Hepatocyte (in vitro differentiated cells): Measurements from ENCODE around the gene SRP68. TPM values are rescaled to one million over a fixed set of nuclear protein-coding genes. Genes with fewer than 3 reads are reported as not detected.

Experiments used
- DNase-seq: peaks from one replicate; pipeline ENCODE4 v3.0.0-alpha.2; 2016; ENCODE audit warnings: low spot score
- H2AFZ ChIP-seq: fragments of 200-600 bp; sonication (generic); 2 replicates; pipeline ENCODE4 v1.6.0; 2016; ENCODE audit warnings: antibody characterized with exemption, mild to moderate bottlenecking
- H3K27ac ChIP-seq: fragments of 200-600 bp; sonication (generic); 2 replicates; pipeline ENCODE4 v1.5.1; 2016; ENCODE audit warnings: mild to moderate bottlenecking
- H3K27me3 ChIP-seq: fragments of 200-600 bp; sonication (generic); 2 replicates; pipeline ENCODE4 v1.6.1; 2016
- H3K36me3 ChIP-seq: fragments of 200-600 bp; sonication (generic); replicated peaks from 2 replicates; pipeline ENCODE4 v1.5.1; 2016; ENCODE audit warnings: low read depth; ENCODE audit not compliant: insufficient read depth
- H3K4me1 ChIP-seq: fragments of 200-600 bp; sonication (generic); 2 replicates; pipeline ENCODE4 v1.5.1; 2016; ENCODE audit warnings: mild to moderate bottlenecking, moderate library complexity; ENCODE audit not compliant: insufficient read depth
- H3K4me2 ChIP-seq: fragments of 200-600 bp; sonication (generic); 2 replicates; pipeline ENCODE4 v1.6.0; 2016
- H3K4me3 ChIP-seq: fragments of 200-600 bp; sonication (generic); 2 replicates; pipeline ENCODE4 v1.5.1; 2016; ENCODE audit warnings: mild to moderate bottlenecking
- H3K79me2 ChIP-seq: fragments of 200-600 bp; sonication (generic); 2 replicates; pipeline ENCODE4 v1.6.0; 2017; ENCODE audit warnings: mild to moderate bottlenecking
- H3K9me2 ChIP-seq: fragments of 200-600 bp; sonication (generic); replicated peaks from 2 replicates; pipeline ENCODE4 v1.6.0; 2017; ENCODE audit warnings: mild to moderate bottlenecking; ENCODE audit not compliant: insufficient read depth
- H3K9me3 ChIP-seq: fragments of 200-600 bp; sonication (generic); 2 replicates; pipeline ENCODE4 v1.5.1; 2016; ENCODE audit warnings: low read depth, mild to moderate bottlenecking
- H4K20me1 ChIP-seq: fragments of 200-600 bp; sonication (generic); 2 replicates; pipeline ENCODE4 v1.6.0; 2016; ENCODE audit warnings: mild to moderate bottlenecking; ENCODE audit not compliant: insufficient read depth, poor library complexity, severe bottlenecking
- CTCF ChIP-seq: fragments of 200-600 bp; sonication (generic); IDR thresholded peaks from 2 replicates; pipeline ENCODE4 v1.5.1; 2016; ENCODE audit warnings: antibody characterized with exemption, mild to moderate bottlenecking; ENCODE audit not compliant: poor library complexity
- EZH2 ChIP-seq: fragments of 200-600 bp; sonication (generic); IDR thresholded peaks from 2 replicates; pipeline ENCODE4 v1.6.1; 2016; ENCODE audit warnings: antibody characterized with exemption, mild to moderate bottlenecking, borderline replicate concordance
- EZH2phosphoT487 ChIP-seq: fragments of 200-600 bp; sonication (generic); IDR thresholded peaks from one replicate; pipeline ENCODE4 v1.6.1; 2018; ENCODE audit warnings: antibody characterized with exemption, mild to moderate bottlenecking, low read depth, moderate library complexity; ENCODE audit not compliant: unreplicated experiment, severe bottlenecking
- WGBS: methylation state at CpG from one replicate; pipeline ENCODE4 v1.1.6; 2016; ENCODE audit warnings: low lambda C conversion rate; ENCODE audit errors: missing lambda C conversion rate; 5-methylcytosine and 5-hydroxymethylcytosine counted together
- polyA plus RNA-seq: library from polyadenylated mRNA; unstranded; fragments of >200 nt; fragmentation: Nextera tagmentation; extraction: Ambion mirVana; gene quantifications from 2 replicates; pipeline ENCODE4 v1.2.1, GENCODE V29; 2016
- total RNA-seq: library from RNA; depleted of rRNA; stranded (reverse); fragments of >200 nt; gene quantifications from 2 replicates; pipeline ENCODE4 v1.2.3, GENCODE V29; 2014

Gene SRP68
- total and polyA plus RNA-seq, 2 experiments from 2014 or later, result 41.2 to 70.1 TPM

- Histone ChIP-seq H3K9me3 (no peaks in the 10 kb centered on the region), H3K27me3 (no peaks in the 10 kb centered on the region), H3K36me3 (no peaks in the 10 kb centered on the region), H3K4me1 (no peaks in the 10 kb centered on the region), H3K4me3 (no peak overlapping the region), H4K20me1 (no peaks in the 10 kb centered on the region), H3K79me2 (no peaks in the 10 kb centered on the region), H3K4me2 (no peak overlapping the region), H3K9me2 (no peaks in the 10 kb centered on the region), H3K27ac (no peak overlapping the region), H2AFZ (no peak overlapping the region)
- 95% methylated on average over 21 of the region's 25 CpGs for WGBS
- TF ChIP-seq EZH2, result no peak
- no peak for TF ChIP-seq CTCF
- no peak for TF ChIP-seq EZH2phosphoT487
- DNase-seq, result no peak
These were observed 16.7 kb upstream of the SRP68 start for GRCh38 chr17:76088868-76089576.

GRCh38 chr17:76088041-76088867 is 15.9 kb upstream of the SRP68 start:
- no peak overlapping the region for H2AFZ ChIP-seq
- H3K36me3 ChIP-seq, result no peaks in the 10 kb centered on the region
- no peak overlapping the region for H3K27ac ChIP-seq
- no peaks in the 10 kb centered on the region for H3K27me3 ChIP-seq
- TF ChIP-seq EZH2 (no peak), EZH2phosphoT487 (no peak), CTCF (no peak)
- WGBS, result 93% methylated on average over 24 of the region's 25 CpGs
- no peaks in the 10 kb centered on the region for H4K20me1 ChIP-seq
- no peaks in the 10 kb centered on the region for H3K9me3 ChIP-seq
- no peak overlapping the region for H3K4me2 ChIP-seq
- no peaks in the 10 kb centered on the region for H3K9me2 ChIP-seq
- DNase-seq, result no peak
- no peak overlapping the region for H3K4me3 ChIP-seq
- no peaks in the 10 kb centered on the region for H3K79me2 ChIP-seq
- H3K4me1 ChIP-seq, result no peaks in the 10 kb centered on the region

GRCh38 chr17:76087531-76087930 is 15.2 kb upstream of the SRP68 start:
- H3K9me3 ChIP-seq, result no peaks in the 10 kb centered on the region
- WGBS, result 91% methylated on average over 11 of the region's 11 CpGs
- H3K4me2 ChIP-seq, result no peak overlapping the region
- DNase-seq, result no peak
- H3K9me2 ChIP-seq, result no peaks in the 10 kb centered on the region
- no peaks in the 10 kb centered on the region for H4K20me1 ChIP-seq
- no peaks in the 10 kb centered on the region for H3K27me3 ChIP-seq
- H3K4me1 ChIP-seq, result no peaks in the 10 kb centered on the region
- no peaks in the 10 kb centered on the region for H3K36me3 ChIP-seq
- H3K4me3 ChIP-seq, result no peak overlapping the region
- no peak for TF ChIP-seq EZH2phosphoT487
- TF ChIP-seq EZH2, result no peak
- TF ChIP-seq CTCF, result no peak
- H3K79me2 ChIP-seq, result no peaks in the 10 kb centered on the region
- no peak overlapping the region for H2AFZ ChIP-seq
- no peak overlapping the region for H3K27ac ChIP-seq
